CD4-positive, alpha-beta T cell treated with Interleukin-12 subunit alpha and Interleukin-12 subunit beta, for 1 hour (primary cell): ENCODE measurements around the gene STK24.
"Not testable (repeated sequence)": the region's sequence is repeated elsewhere in the genome, so short reads cannot be mapped to it uniquely, and the experiment has no call there.

ENCODE experiments used
- DNase-seq: peaks from one replicate; pipeline ENCODE4 v3.0.0-alpha.2; 2020

Gene STK24

DNA sequence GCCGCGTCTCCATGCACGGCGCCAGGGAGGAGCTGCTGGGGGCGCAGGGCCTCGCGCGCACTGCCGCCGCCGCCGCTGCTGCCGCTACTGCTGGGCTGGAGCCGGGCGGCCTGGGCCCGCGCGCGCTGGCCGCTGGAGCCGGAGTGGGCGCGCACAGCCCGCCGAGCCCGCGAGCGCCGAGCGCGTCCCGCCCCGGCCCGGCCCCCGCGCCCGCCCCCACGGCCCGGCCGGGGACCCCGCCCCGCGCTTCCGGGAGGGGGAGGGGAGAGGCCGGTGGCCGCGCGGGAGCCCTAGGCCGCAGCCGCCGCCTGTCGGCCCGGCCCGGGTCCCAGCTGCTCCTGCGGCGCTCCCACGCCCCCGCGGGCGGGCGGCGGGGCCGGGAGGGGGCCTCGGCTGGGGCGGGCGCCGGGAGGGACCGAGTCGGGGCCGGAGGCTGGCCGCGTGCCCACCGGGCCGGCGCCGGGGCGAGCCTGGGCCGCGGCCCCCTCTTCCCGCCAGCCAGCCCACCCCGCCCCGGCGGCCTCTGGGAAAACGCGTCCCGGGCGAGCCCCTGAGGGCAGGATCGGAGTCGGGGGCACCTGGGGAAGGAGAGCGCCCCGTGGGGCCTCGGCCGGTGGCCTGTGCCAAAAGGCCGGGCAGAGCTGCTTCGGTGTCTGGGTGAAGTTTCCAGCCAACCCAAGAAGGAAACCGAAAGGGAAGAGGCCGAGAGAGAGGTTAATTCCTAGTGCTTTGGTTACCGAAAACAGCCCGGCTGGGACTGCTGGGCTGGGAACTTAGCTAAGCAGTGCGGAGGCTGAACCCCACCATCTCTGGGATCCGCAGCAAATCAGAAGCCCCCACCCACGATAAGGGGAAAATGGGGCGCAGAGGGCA lies at the start of gene STK24:
Gene STK24 (minus strand): TSS at position 145 of the 873 bp plus-strand sequence. CDS start 321 bp downstream, outside the sequence.
- peak; percentile 72 for DNase-seq

DNA sequence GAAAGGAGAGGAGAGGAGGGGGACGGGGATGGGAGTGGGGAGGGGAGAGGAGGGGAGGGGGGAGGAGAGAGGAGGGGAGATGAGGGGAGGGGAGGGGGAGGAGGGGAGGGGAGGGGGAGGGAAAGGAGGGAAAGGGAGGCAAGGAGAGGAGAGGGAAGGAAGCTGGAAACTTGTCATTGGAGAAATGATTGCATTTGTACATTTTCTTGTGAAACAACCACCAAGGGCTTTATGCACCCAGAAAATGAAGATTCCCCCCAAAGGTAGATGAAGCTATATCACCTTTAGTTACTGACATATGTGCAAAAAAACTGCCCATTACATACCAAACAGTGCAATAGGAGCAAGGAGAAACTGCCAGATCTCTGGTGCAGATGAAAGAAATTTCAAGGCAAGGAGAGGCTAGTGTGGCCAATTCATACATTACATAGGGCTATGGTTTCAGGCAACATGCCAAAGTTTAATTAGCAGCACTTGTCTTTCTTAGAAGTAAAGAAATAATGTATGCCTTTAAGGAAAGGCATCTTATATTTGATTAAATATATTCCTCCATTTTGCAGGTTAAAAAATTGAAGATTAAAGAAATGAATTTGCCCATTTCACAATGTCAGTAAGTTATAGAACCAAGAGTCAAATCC lies 49.5 kb upstream of the STK24 start:
- DNase-seq, result no peak

DNA sequence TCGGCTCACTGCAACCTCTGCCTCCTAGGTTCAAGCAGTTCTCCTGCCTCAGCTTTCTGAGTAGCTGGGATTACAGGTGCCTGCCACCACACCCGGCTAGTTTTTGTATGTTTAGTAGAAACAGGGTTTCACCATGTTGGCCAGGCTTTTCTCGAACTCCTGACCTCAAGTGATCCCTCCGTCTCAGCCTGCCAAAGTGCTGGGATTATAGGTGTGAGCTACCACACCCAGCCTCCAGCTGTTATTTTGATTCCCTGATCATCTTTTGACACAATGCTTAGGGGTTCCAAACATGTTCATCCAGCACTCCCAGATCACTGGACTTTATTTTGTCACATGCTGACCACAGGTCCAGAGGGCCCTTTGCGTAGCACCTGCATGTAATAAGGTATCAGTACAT lies 47.7 kb upstream of the STK24 start:
- DNase-seq, result not testable (repeated sequence)

- no peak for DNase-seq
Measured at GRCh38 chr13:98622931-98623331, 46.0 kb upstream of the STK24 start.

- no peak for DNase-seq
Measured at GRCh38 chr13:98619556-98619955, 42.6 kb upstream of the STK24 start.

GRCh38 chr13:98615595-98615994 lies 38.7 kb upstream of the STK24 start:
- not testable (repeated sequence) for DNase-seq

- DNase-seq, result no peak
Measured at GRCh38 chr13:98613591-98613990, 36.7 kb upstream of the STK24 start.

DNA sequence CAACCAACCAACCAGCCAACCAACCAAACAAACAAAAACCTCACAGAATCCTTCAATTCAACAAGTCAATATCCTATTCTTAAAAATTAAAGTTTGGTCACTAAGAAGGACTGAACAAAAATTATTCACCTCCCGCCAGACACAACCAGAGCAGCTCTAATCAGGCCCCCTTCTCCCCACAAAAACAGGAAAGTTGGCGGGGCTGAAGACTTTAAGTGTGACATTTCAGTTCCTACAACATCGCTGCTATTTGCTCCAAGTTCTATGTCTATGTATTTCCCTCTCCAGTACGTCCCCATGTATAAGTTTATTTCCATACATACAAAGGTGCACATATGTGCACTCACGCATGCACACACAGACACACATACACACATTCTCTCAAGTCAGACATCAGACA lies 32.8 kb upstream of the STK24 start:
- DNase-seq, result no peak

GRCh38 chr13:98606296-98606695 lies 29.4 kb upstream of the STK24 start:
- no peak for DNase-seq

GRCh38 chr13:98599502-98600328 lies 22.8 kb upstream of the STK24 start:
- DNase-seq, result no peak

DNA sequence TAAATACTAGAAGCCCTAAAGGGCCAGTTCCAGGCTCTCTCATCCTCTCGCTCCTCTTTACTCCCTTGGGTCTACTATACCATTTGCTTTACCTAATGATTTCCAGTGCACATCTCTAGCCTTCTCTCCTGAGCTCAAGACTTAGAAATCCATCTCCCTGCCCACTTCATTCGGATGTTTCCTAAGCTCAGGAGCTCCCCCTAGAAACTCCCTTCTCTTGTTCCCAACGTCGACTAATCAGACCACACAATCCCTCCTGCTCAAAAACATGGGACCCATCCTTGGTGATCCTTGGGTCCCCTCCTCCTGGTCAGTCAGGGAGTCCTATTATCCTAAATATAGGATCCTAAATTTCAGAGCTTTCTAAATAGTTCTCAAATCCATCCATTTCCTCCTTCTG lies 21.1 kb upstream of the STK24 start:
- no peak for DNase-seq

- DNase-seq, result no peak
Measured at GRCh38 chr13:98595134-98595533, 18.2 kb upstream of the STK24 start.

DNA sequence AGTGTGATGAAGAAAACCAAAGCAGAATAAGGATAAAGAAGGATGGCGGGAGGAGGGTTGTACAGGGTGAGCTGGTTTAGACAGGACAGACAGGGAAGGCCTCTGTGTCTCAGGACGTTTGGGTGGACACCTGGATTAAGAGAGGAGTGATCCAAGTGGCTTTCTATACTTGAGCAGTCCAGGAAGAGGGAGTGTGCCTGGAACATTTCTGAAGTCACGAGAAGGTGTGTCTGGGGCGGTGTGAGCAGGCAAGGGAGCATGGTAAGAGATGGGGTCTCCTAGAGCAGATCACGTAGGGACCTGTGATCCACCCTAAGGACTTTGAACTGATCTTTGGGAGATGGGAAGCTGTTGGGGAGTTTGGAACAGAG lies 15.4 kb upstream of the STK24 start:
- no peak for DNase-seq

- DNase-seq, result no peak
Measured at GRCh38 chr13:98591721-98592361, 14.9 kb upstream of the STK24 start.

GRCh38 chr13:98590471-98590870 lies 13.6 kb upstream of the STK24 start:
- not testable (repeated sequence) for DNase-seq

DNA sequence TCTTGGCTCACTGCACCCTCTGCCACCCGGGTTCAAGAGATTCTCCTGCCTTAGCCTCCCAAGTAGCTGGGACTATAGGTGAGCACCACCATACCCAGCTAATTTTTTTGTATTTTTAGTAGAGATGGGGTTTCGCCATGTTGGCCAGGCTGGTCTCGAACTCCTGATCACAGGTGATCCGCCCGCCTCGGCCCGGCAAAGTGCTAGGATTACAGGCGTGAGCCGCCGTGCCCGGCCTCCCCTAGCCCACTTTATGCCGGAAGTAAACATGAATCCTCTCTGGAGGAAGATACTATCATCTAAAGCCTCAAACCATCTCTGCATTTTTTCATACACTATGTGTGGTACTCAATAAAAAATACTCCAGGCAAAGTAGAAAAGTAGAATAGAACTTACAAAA lies 12.6 kb upstream of the STK24 start:
- not testable (repeated sequence) for DNase-seq

DNA sequence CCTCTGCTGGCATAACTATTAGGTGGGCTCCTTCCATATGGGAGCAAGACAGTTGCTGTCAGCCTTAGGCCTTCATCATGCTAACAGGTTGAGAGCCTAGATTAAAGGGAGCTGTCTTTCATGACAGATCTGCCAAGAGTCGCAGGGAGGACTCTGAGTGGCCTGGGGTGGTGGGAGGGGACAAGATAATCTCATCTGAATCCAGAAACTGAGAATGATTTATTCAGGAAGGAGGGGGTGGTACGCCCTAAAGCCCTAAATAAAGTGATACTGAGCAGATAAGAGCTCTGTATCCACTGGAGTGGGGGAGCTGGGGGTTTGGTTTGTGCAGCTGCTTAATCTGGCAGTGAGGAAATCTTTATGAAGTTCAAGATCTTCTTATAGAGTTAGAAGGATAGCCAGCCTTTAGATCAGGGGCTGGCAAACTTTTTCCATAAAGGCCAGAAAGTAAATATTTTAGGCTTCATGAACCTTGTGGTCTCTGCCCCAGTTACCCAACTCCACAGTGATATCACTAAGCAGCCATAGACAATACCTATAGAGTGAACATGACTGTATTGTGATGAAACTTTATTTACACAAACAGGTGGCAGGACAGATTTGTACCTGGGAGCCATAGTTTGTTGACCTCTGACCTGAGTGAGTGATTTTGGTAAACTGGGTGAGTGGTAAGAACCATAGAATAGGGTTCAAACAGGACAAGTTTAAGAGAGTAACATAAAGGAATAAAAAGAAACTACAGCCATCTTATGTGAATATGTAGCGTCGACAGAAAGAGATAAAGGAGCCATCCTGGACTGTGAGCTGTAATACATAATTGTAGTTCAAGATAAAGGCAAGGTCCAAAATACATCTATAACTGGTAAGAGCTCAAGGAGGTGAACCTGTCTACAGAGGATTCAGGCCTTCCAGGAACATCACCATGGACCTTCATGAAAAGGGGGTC lies 9.8 kb upstream of the STK24 start:
- DNase-seq, result no peak

GRCh38 chr13:98585946-98586345 lies 9.0 kb upstream of the STK24 start:
- DNase-seq, result no peak

DNA sequence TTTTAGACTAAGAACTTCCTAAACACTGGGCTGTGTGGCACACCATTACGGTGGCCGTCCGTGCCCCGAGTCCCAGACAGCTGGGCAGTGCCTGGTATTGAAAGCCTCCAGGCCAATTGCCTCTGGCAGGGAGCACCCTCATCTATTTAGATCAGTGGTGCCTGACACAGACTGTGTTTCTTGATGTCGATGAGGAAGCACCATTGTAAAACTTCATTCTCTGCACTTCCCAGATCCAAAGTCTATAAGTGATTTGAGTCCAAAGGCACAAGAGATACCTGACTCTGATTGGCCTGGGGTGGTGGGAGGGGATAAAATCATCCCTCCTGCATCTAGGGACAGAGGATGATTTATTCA lies 8.5 kb upstream of the STK24 start:
- no peak for DNase-seq

GRCh38 chr13:98584668-98585397 lies 7.9 kb upstream of the STK24 start:
- DNase-seq, result no peak

DNA sequence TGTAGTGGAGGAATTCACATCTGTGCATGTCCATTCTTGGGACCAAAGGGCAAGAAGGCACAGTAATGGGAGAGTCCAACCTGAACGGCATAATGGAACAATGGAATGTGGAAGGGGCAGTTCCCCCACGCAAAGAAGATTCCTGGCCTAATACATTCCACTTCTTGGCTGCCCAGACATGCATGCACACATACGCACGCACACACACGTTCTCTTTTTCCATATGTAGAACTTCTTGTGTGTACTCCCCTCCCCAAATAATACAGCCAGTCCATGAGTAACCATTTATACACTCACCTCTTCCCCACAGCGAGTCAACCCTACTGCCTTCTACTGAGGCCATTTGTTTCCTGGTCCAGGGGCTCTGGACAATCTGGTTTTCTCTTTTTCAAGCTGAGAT lies 6.0 kb upstream of the STK24 start:
- no peak for DNase-seq
